Epithelial cell of esophagus (primary cell): ENCODE results near the gene MAP2.
A peak's percentile ranks its signal among the peaks of the same experiment; 100 is the strongest.

Experiments
- DNase-seq: peaks from one replicate; pipeline ENCODE4 v3.0.0; 2010; ENCODE audit warnings: low read depth
- H3K4me3 ChIP-seq: 2 replicates; pipeline ENCODE4 v1.5.1; 2011; ENCODE audit warnings: mild to moderate bottlenecking, low read length, control low read depth
- CTCF ChIP-seq: IDR thresholded peaks from 2 replicates; pipeline ENCODE4 v1.5.1; 2011; ENCODE audit warnings: low read depth, mild to moderate bottlenecking, low read length, control low read depth, inconsistent platforms; ENCODE audit not compliant: insufficient read depth; ENCODE audit errors: missing control alignments

MAP2 gene

GRCh38 chr2:209388446-209389037 is 35.3 kb upstream of the MAP2 start:
- DNase-seq = no peak
- TF ChIP-seq CTCF = no peak
- no peak overlapping the region for H3K4me3 ChIP-seq

- H3K4me3 ChIP-seq = no peak overlapping the region
- TF ChIP-seq CTCF = no peak
- DNase-seq = no peak
These were observed 34.7 kb upstream of the MAP2 start for GRCh38 chr2:209389171-209389618.

- no peak for TF ChIP-seq CTCF
- no peak overlapping the region for H3K4me3 ChIP-seq
- DNase-seq = no peak
These were observed 33.0 kb upstream of the MAP2 start for GRCh38 chr2:209390839-209391238.

GRCh38 chr2:209391776-209392401 is 32.0 kb upstream of the MAP2 start:
- DNase-seq = peak; percentile 77
- H3K4me3 ChIP-seq = no peak overlapping the region
- TF ChIP-seq CTCF = no peak

- no peak for DNase-seq
- H3K4me3 ChIP-seq = no peak overlapping the region
- no peak for TF ChIP-seq CTCF
These were observed 28.6 kb upstream of the MAP2 start for GRCh38 chr2:209395229-209395628.

GRCh38 chr2:209395652-209396051 is 28.2 kb upstream of the MAP2 start:
- no peak overlapping the region for H3K4me3 ChIP-seq
- DNase-seq = no peak
- TF ChIP-seq CTCF = no peak

- H3K4me3 ChIP-seq = no peak overlapping the region
- DNase-seq = no peak
- TF ChIP-seq CTCF = no peak
These were observed 25.4 kb upstream of the MAP2 start for GRCh38 chr2:209398463-209398862.
